Dermis microvascular lymphatic vessel endothelial cell (primary cell): Measurements from ENCODE around the gene NMBR. TPM values are rescaled to one million over a fixed set of nuclear protein-coding genes. Genes with fewer than 3 reads are reported as not detected.
"Not testable (repeated sequence)": the region's sequence is repeated elsewhere in the genome, so short reads cannot be mapped to it uniquely, and the experiment has no call there.

Experiments used
- DNase-seq, 2 donors: peaks; one replicate each; pipeline versions ENCODE4 v3.0.0 to v3.0.0-alpha.2; 2010; ENCODE audit warnings: low read depth in 2 of 2
- total RNA-seq: library from RNA; depleted of rRNA; stranded (reverse); fragments of >200 nt; gene quantifications from 2 replicates; pipeline ENCODE4 v1.2.1, GENCODE V29; 2014

The NMBR gene
- total RNA-seq, 1 donor from 2014 or later = not detected

DNA sequence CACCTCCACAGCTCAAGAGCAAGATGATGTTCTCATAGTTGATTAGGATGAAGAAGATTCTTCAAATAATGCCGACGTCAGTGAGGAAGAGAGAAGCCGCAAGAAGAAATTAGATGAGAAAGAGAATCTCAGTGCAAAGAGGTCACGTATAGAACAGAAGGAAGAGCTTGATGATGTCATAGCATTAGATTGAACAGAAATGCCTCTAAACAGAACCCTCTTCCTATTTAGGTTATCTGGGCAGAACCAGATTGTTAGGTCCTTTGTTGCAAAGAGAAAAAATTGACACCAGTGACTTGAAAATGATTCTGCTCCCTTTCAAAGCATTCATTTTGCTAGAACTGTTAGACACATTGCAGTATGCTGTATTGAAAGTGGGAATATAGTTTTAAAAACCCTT, 84.1 kb downstream of the NMBR start:
- DNase-seq = not testable (repeated sequence)

GRCh38 chr6:142058551-142059290, 88.2 kb downstream of the NMBR start:
- DNase-seq = no peak

DNA sequence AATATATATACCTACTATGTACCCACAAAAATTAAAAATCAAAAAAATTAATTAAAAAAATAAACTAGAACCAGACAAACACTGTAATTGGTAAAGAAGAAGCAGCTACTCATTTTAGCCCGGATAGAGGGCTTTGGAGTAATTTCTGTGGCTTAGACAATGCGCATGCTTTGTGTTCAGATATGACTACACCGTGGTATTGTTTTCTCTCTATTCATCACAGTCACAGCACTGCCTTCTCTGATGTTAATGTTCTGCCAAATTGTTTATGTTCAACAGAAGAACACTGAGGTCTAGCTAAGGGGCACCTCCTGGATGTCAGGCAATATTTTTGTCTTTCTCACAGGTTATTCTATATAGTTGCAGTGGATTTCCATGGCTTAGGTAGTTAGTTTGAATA, 91.7 kb downstream of the NMBR start:
- no peak for DNase-seq

- DNase-seq = no peak
Measured at GRCh38 chr6:142051404-142051803, 95.5 kb downstream of the NMBR start.

DNA sequence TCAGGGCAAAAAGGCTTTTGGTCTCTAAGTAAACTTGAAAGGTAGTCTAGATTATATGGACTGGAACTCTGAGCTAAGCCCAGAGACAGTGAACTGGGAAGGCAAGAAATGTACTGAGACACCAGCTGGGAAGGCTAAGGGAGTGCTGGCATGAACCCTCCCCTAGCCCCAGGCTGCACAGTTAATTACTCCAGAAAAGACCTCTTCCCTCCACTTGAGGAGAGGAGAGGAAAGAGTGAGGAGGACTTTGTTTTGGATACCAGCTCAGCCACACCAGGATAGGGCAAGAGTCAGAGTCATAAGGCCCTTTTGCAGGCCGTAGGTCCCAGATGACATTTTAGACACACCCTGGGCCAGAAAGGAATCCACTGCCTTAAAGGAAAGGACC, 98.3 kb downstream of the NMBR start:
- DNase-seq = no peak

DNA sequence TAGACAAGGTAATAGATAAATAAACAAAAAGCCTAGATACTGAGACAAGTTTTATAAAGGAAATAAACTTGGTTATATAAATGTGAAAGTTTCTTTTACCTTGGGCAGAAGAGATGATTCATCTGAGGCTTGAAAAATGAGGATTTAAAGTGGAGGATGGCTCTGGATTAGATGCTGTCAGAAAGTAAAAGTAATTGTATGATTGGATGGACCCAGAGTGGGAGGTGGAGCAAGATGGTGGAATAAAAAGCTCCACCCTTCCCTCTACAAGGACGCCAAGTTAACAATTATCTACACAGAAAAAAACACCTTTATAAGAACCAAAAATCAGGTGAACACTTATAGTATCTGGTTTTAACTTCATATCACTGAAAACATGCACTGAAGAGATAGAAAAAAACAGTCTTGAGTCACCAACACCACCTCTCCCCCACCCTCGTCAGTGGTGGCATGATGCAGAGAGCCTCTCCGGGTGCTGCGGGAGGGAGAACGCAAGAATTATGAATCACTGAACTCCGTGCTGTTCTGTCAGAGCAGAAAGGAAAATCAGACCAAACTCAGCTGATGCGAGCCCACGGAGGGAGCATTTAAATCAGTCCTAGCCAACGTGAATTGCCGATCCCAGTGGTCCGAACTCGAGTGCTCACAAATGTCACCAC, 98.9 kb downstream of the NMBR start:
- DNase-seq = no peak

GRCh38 chr6:142045380-142046278, 101.3 kb downstream of the NMBR start:
- peak; percentile 2 to 31 for DNase-seq

GRCh38 chr6:142035890-142036289, 111.0 kb downstream of the NMBR start:
- DNase-seq = no peak

DNA sequence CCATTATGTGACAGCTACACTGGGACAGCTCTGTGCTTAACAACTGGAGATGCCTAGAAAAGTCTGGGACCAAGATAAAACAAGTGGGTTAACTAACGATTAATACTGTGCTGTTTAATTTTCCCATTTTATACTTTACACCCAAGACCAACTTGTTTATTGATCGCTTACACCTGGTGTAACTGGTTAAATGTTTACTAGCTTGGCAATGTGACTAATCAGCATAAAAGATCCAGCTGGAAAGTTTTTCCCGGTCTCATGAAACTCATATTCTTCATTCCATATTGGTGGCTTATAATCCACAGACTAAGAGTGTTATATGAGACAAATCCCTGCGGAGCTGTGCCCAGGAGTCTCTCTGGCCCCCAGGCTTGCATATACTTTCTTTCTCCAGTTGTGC, 115.9 kb downstream of the NMBR start:
- no peak for DNase-seq

DNA sequence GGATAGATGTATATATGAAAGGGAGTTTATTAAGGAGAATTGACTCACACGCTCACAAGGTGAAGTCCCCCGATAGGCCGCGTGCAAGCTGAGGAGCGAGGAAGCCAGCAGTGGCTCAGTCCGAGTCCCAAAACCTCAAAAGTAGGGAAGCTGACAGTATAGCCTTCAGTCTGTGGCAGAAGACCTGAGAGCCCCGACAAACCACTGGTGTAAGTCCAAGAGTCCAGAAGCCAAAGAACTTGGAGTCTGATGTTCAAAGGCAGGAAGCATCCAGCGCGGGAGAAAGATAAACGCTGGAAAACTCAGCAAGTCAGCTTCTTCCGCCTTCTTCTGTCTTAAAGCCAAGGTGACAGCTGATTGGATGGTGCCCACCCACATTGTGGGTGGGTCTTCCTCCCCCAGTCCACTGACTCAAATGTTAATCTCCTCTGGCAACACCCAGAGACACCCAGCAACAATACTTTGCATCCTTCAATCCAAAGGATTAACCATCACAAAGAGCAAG, 116.8 kb downstream of the NMBR start:
- peak in 1 of 2 donors; percentile 63 for DNase-seq

DNA sequence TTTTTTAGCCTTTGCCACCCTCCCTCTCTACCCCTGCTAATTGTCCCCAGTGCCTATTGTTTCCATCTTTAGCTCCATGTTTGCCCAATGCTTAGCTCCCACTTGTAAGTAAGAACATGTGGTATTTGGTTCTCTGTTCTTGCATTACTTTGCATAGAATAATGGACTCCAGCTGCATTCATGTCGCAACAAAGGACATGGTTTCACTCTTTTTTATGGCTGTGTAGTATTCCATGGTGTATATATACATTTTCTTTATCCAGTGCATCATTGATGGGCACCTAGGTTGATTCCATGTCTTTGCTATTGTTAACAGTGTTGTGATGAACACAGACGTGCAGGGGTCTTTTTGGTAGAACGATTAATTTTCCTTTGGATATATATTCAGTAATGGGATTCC, 118.4 kb downstream of the NMBR start:
- no peak for DNase-seq

DNA sequence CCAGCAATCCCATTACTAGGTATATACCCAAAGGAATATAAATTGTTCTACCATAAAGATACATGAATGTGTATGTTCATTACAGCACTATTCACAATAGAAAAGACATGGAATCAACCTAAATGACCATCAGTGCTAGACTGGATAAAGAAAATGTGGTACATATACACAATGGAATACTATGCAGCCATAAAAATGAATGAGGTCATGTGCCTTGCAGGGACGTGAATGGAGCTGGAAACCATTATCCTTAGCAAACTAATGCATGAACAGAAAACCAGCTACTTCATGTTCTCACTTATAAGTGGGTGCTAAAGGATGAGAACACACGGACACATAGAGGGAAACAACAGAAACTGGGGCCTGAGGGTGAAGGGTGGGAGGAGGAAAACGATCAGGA, 119.1 kb downstream of the NMBR start:
- DNase-seq = not testable (repeated sequence)

DNA sequence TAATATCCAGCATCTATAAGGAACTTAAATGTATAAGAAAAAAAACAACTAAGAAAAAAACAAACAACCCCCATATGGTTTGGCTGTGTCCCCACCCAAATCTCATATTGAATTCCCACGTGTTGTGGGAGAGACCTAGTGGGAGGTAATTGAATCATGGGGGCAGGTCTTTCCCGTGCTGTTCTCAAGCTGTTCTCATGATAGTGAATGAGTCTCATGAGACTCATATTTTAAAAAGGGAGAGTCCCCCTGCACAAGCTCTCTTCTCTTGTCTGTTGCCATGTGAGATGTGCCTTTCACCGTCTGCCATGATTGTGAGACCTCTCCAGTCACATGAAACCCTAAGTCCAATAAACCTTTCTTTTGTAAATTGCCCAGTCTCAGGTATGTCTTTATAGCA, 119.8 kb downstream of the NMBR start:
- DNase-seq = no peak

- no peak for DNase-seq
Measured at GRCh38 chr6:142026471-142026870, 120.5 kb downstream of the NMBR start.

Other genes with a start within 250 kb of the NMBR start
- not detected in 2 replicates for gene GJE1, start 14.2 kb downstream of the NMBR start, total RNA-seq
- gene VTA1, start 141 bp upstream of the NMBR start, total RNA-seq = 21.7 and 27.2 TPM in 2 replicates
- gene ADGRG6, start 154.9 kb upstream of the NMBR start, total RNA-seq = 3.3 and 7.6 TPM in 2 replicates